ENCODE results near the gene ARFIP2.
"Not testable (repeated sequence)": the region's sequence is repeated elsewhere in the genome, so short reads cannot be mapped to it uniquely, and the experiment has no call there.

ARFIP2 gene, protein sequence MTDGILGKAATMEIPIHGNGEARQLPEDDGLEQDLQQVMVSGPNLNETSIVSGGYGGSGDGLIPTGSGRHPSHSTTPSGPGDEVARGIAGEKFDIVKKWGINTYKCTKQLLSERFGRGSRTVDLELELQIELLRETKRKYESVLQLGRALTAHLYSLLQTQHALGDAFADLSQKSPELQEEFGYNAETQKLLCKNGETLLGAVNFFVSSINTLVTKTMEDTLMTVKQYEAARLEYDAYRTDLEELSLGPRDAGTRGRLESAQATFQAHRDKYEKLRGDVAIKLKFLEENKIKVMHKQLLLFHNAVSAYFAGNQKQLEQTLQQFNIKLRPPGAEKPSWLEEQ

GRCh38 chr11:6481012-6481923 is at the start of gene ARFIP2, which contains the start of gene TIMM10B:
ARFIP2 (minus strand) TSS chr11:6481331; CDS start chr11:6480421, 910 bp downstream.
TIMM10B (plus strand) TSS chr11:6481501; CDS start chr11:6481517, 16 bp downstream.
- Mint-ChIP-seq H3K9me3 (no peaks in the 10 kb centered on the region), H3K4me3 (peak within 1 kb of the TSS; percentile 95), H3K27ac (peak within 1 kb of the TSS; percentile 96), H3K27me3 (no peaks in the 10 kb centered on the region), H3K4me1 (ENCODE audit: low read depth) (peaks cover 41% of the 10 kb centered on the region), H3K36me3 (ENCODE audit: low read depth) (peaks cover 38% of the 10 kb centered on the region)

- Mint-ChIP-seq H3K36me3 (ENCODE audit: low read depth) (peaks cover 26% of the 10 kb centered on the region), H3K27ac (no peak overlapping the region)
Observed at GRCh38 chr11:6530848-6531247, 49.7 kb upstream of the ARFIP2 start.

DNA sequence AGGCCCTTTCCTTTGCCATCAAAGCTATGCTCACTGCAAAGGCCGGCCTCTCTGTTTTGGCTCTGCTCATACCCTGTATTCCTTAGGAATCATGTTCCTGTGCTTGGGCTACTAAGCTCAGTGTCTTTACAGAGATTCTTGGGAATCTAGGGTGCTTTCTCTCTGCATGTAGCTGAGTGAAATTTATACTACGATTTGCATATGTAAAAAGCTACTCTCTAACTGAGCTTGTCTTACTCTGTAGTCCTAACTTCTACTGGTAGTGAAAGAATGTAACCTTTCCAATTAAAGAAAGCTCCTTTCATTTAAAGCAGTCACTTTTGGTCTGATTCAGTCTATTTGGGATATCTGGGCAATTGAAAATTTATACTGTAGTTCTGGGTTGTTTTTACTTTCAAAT is 48.1 kb upstream of the ARFIP2 start:
- no peak overlapping the region for H3K4me3 Mint-ChIP-seq
- H3K27me3 Mint-ChIP-seq, result no peaks in the 10 kb centered on the region
- H3K27ac Mint-ChIP-seq, result no peak overlapping the region
- peaks cover 32% of the 10 kb centered on the region for H3K36me3 Mint-ChIP-seq (ENCODE audit: low read depth)
- peaks cover 31% of the 10 kb centered on the region for H3K4me1 Mint-ChIP-seq (ENCODE audit: low read depth)
- H3K9me3 Mint-ChIP-seq, result no peaks in the 10 kb centered on the region

More at GRCh38 chr11:6530848-6531247, 49.7 kb upstream of the ARFIP2 start:
- H3K9me3 Mint-ChIP-seq, result no peaks in the 10 kb centered on the region
- H3K27me3 Mint-ChIP-seq, result no peaks in the 10 kb centered on the region
- H3K4me3 Mint-ChIP-seq, result no peak overlapping the region
- peaks cover 16% of the 10 kb centered on the region for H3K4me1 Mint-ChIP-seq (ENCODE audit: low read depth)

DNA sequence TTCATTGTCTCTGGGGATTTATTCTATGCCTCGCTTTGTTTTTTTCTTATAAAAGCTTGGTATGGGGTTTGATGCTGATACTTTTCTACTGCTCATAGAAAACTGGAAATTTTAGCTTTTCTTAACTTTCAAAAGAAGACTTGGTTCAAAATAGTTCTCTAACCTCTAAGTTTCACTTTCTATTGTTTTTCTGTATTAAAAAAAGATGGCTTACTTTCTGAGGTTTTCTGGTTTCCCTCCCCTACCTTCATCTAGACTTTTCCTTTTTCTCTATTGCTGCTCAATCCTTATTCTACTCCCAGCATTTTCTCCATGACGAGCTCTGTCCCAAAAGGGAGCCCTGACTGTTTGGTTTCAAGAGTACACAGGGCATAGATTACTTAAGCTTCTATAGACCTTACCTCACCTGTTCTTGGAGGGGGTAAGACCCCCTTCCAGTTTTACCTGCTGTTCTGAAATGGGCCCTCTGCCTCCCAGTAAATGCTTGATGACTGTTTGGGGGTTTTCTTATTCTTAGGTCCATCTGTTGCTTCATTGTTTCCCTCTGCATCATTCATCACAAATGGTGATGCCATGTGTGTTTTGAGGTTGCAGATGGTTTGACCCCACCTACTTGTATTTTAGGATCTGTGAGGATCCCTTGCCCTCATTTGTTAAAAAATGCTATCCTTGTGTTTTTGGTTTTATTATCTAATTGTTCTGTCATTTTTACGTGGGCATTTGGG is 45.4 kb upstream of the ARFIP2 start:
- peak overlapping the region; percentile 69 for H3K4me3 Mint-ChIP-seq
- peaks cover 45% of the 10 kb centered on the region for H3K4me1 Mint-ChIP-seq (ENCODE audit: low read depth)
- H3K9me3 Mint-ChIP-seq, result no peaks in the 10 kb centered on the region
- H3K36me3 Mint-ChIP-seq (ENCODE audit: low read depth), result peaks cover 37% of the 10 kb centered on the region
- H3K27me3 Mint-ChIP-seq, result no peaks in the 10 kb centered on the region
- H3K27ac Mint-ChIP-seq, result peak overlapping the region; percentile 84

DNA sequence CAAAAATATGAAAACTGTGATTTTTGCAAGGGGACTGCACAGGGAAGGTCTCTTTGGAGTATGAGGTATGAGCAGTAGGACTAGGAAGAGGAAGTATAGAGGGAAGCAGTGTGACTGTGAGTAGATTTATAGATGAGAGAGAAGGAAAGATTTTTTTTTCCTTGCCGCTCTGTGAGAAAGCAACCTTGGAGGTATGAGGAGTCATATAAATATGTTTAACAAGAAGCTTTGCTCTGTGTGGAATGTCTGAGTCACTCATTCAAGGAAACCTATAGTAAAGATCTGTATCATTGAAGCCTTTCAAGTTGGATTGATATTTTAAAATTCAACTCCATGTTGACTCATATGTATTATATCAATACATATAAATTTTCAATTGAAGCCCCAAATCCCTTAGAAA is 42.1 kb upstream of the ARFIP2 start:
- H3K27ac Mint-ChIP-seq, result peak overlapping the region; percentile 49
- no peaks in the 10 kb centered on the region for H3K9me3 Mint-ChIP-seq
- peaks cover 45% of the 10 kb centered on the region for H3K4me1 Mint-ChIP-seq (ENCODE audit: low read depth)
- H3K4me3 Mint-ChIP-seq, result no peak overlapping the region
- H3K27me3 Mint-ChIP-seq, result no peaks in the 10 kb centered on the region
- peaks cover 57% of the 10 kb centered on the region for H3K36me3 Mint-ChIP-seq (ENCODE audit: low read depth)

DNA sequence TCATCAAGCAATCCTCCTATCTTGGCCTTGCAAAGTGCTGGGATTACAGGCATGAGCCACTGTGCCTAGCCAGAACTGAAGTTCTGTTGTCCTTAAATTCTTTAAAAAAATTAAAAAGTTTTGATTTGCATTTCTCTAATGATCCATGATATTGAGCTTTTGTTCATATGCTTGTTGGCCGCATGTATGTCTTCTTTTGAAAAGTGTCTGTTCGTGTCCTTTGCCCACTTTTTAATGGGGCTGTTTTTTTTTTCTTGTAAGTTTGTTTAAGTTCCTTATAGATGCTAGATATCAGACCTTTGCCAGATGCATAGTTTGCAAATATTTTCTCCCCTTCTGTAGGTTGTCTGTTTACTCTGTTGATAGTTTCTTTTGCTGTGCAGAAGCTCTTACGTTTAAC is 40.8 kb upstream of the ARFIP2 start:
- Mint-ChIP-seq H3K27ac (peak overlapping the region; percentile 37), H3K4me1 (ENCODE audit: low read depth) (peaks cover 40% of the 10 kb centered on the region), H3K36me3 (ENCODE audit: low read depth) (peaks cover 63% of the 10 kb centered on the region)
- not testable (repeated sequence) for H3K27me3 Mint-ChIP-seq, H3K9me3 Mint-ChIP-seq, H3K4me3 Mint-ChIP-seq

- Mint-ChIP-seq H3K36me3 (ENCODE audit: low read depth) (peaks cover 70% of the 10 kb centered on the region), H3K4me1 (ENCODE audit: low read depth) (peaks cover 24% of the 10 kb centered on the region), H3K27ac (no peak overlapping the region), H3K27me3 (no peaks in the 10 kb centered on the region), H3K4me3 (no peak overlapping the region), H3K9me3 (no peaks in the 10 kb centered on the region)
Observed at GRCh38 chr11:6520265-6520664, 39.1 kb upstream of the ARFIP2 start.

DNA sequence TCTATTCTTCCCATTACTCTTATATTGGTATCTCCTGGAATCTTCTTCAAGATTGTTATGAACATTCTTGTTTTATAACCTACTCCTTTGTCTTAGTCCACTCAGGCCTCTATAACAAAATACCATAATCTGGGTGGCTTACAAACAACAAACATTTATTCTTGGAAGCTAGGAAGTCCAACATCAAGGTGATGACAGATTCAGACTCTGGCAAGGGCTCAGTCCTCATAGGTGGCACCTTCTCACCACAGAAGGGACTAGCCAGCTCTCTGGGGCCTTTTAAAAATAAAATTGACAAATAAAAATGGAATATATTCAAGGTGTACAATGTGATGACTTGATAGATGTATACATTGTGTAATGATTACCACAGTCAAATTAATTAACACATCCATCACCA is 35.7 kb upstream of the ARFIP2 start:
- no peak overlapping the region for H3K4me3 Mint-ChIP-seq
- peaks cover 70% of the 10 kb centered on the region for H3K36me3 Mint-ChIP-seq (ENCODE audit: low read depth)
- no peaks in the 10 kb centered on the region for H3K9me3 Mint-ChIP-seq
- H3K27me3 Mint-ChIP-seq, result no peaks in the 10 kb centered on the region
- no peaks in the 10 kb centered on the region for H3K4me1 Mint-ChIP-seq (ENCODE audit: low read depth)
- no peak overlapping the region for H3K27ac Mint-ChIP-seq

DNA sequence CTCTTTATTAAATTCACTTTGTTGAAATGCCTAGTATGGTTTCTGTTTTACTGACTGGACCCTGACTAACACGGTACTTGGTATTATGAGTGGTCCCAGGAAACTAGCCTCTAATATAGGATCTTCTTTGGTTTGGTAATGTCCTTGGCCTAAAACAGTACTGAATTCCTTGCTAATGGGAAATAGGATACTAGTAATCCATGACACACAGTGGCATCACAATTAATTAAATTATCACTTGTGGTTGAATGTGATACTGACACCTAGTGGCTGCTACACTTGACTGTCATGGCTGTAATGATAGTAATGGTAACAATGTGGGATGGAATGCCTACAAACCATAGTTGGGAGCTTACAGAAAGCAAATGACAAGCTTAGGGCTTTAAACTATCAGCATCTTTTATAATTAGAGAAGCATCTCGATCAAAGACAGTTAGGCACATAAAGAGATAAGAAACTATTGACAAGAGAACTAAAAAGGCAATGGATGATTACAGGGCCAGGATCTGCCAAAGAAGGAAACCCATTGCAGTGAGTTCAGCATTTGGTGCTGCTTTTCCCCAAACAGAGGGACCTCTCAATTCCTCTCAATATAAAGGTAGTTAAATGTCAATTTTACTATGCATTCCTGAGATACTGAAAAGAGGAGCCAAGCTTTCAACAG is 24.6 kb upstream of the ARFIP2 start:
- no peaks in the 10 kb centered on the region for H3K27me3 Mint-ChIP-seq
- H3K27ac Mint-ChIP-seq, result no peak overlapping the region
- no peak overlapping the region for H3K4me3 Mint-ChIP-seq
- H3K4me1 Mint-ChIP-seq (ENCODE audit: low read depth), result peaks cover 5% of the 10 kb centered on the region
- H3K36me3 Mint-ChIP-seq (ENCODE audit: low read depth), result peaks cover 46% of the 10 kb centered on the region
- no peaks in the 10 kb centered on the region for H3K9me3 Mint-ChIP-seq

DNA sequence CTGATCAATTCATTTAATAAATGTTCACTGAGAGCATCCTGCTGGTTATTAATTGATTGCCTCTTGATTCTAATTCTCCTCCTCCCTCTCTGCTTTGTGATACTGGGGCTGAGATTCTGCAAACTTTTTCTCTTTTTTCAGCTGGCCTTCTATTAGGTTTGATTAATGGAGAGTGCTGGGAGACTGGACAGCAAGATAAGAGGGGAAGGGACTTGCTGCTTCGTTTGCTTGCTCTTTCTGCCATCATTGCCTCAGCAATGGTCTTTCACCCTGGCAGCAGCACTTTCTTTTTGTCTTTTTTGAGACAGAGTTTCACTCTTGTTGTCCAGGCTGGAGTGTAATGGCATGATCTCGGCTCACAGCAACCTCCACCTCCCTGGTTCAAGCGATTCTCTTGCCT is 23.0 kb upstream of the ARFIP2 start:
- H3K4me1 Mint-ChIP-seq (ENCODE audit: low read depth), result peaks cover 5% of the 10 kb centered on the region
- peaks cover 39% of the 10 kb centered on the region for H3K36me3 Mint-ChIP-seq (ENCODE audit: low read depth)
- H3K27ac Mint-ChIP-seq, result no peak overlapping the region
- no peaks in the 10 kb centered on the region for H3K27me3 Mint-ChIP-seq
- H3K9me3 Mint-ChIP-seq, result no peaks in the 10 kb centered on the region
- H3K4me3 Mint-ChIP-seq, result no peak overlapping the region

GRCh38 chr11:6502382-6502781 is 21.3 kb upstream of the ARFIP2 start:
- Mint-ChIP-seq H3K36me3 (ENCODE audit: low read depth) (peaks cover 44% of the 10 kb centered on the region), H3K4me1 (ENCODE audit: low read depth) (peaks cover 5% of the 10 kb centered on the region), H3K27ac (no peak overlapping the region), H3K27me3 (no peaks in the 10 kb centered on the region), H3K9me3 (no peaks in the 10 kb centered on the region), H3K4me3 (no peak overlapping the region)

GRCh38 chr11:6498544-6498943 is 17.4 kb upstream of the ARFIP2 start:
- H3K4me3 Mint-ChIP-seq, result no peak overlapping the region
- no peaks in the 10 kb centered on the region for H3K27me3 Mint-ChIP-seq
- no peaks in the 10 kb centered on the region for H3K4me1 Mint-ChIP-seq (ENCODE audit: low read depth)
- peaks cover 47% of the 10 kb centered on the region for H3K36me3 Mint-ChIP-seq (ENCODE audit: low read depth)
- no peak overlapping the region for H3K27ac Mint-ChIP-seq
- H3K9me3 Mint-ChIP-seq, result no peaks in the 10 kb centered on the region

- H3K9me3 Mint-ChIP-seq, result no peaks in the 10 kb centered on the region
- peaks cover 46% of the 10 kb centered on the region for H3K36me3 Mint-ChIP-seq (ENCODE audit: low read depth)
- H3K4me3 Mint-ChIP-seq, result no peak overlapping the region
- H3K4me1 Mint-ChIP-seq (ENCODE audit: low read depth), result no peaks in the 10 kb centered on the region
- H3K27me3 Mint-ChIP-seq, result no peaks in the 10 kb centered on the region
- H3K27ac Mint-ChIP-seq, result no peak overlapping the region
Observed at GRCh38 chr11:6498121-6498520, 17.0 kb upstream of the ARFIP2 start.

GRCh38 chr11:6497069-6497839 is 16.1 kb upstream of the ARFIP2 start, which contains the start of gene DNHD1:
DNHD1 (plus strand) TSS chr11:6497280; CDS start chr11:6498216, 936 bp downstream.
- no peaks in the 10 kb centered on the region for H3K9me3 Mint-ChIP-seq
- H3K36me3 Mint-ChIP-seq (ENCODE audit: low read depth), result peaks cover 49% of the 10 kb centered on the region
- no peaks in the 10 kb centered on the region for H3K27me3 Mint-ChIP-seq
- H3K4me3 Mint-ChIP-seq, result no peak within 1 kb of the TSS
- H3K27ac Mint-ChIP-seq, result no peak within 1 kb of the TSS
- no peaks in the 10 kb centered on the region for H3K4me1 Mint-ChIP-seq (ENCODE audit: low read depth)

Measured in stimulated activated naive CD8-positive, alpha-beta T cell treated with anti-CD3 and anti-CD28 coated beads, Interleukin-15, Interleukin-2, amounts not matched to agents 100 ng/mL and 50 ng/mL, for 24 hours (primary cell).